HG03571 (cell line): Measurements from ENCODE around the gene PAGR1.
A peak's percentile ranks its signal among the peaks of the same experiment; 100 is the strongest.
"Not testable (repeated sequence)": the region's sequence is repeated elsewhere in the genome, so short reads cannot be mapped to it uniquely, and the experiment has no call there.

Source experiments
- ATAC-seq: cut with Tn5 transposase; IDR thresholded peaks from one replicate; pipeline ENCODE4 v1.9.1; 2021; ENCODE audit not compliant: unreplicated experiment

The PAGR1 gene

GRCh38 chr16:29862383-29862883 lies 46.5 kb downstream of the PAGR1 start:
- ATAC-seq, result no peak

GRCh38 chr16:29862884-29863668 lies 47.1 kb downstream of the PAGR1 start, which contains the start of gene CDIPT:
TSS of gene CDIPT (minus strand) at chr16:29863226. CDS start at chr16:29862857, 369 bp downstream.
- peak; percentile 84 for ATAC-seq

- ATAC-seq, result no peak
Measured at GRCh38 chr16:29863669-29863984, 47.7 kb downstream of the PAGR1 start.

- no peak for ATAC-seq
Measured at GRCh38 chr16:29864205-29864604, 48.3 kb downstream of the PAGR1 start.

- ATAC-seq, result no peak
Measured at GRCh38 chr16:29868396-29869009, 52.6 kb downstream of the PAGR1 start.

- not testable (repeated sequence) for ATAC-seq
Measured at GRCh38 chr16:29869067-29869466, 53.1 kb downstream of the PAGR1 start.
